GM21529 (cell line): ENCODE results near the gene PCDHGC5.

ENCODE experiments used
- ATAC-seq: cut with Tn5 transposase; IDR thresholded peaks from one replicate; pipeline ENCODE4 v1.9.1; 2021; ENCODE audit not compliant: unreplicated experiment

Gene PCDHGC5

DNA sequence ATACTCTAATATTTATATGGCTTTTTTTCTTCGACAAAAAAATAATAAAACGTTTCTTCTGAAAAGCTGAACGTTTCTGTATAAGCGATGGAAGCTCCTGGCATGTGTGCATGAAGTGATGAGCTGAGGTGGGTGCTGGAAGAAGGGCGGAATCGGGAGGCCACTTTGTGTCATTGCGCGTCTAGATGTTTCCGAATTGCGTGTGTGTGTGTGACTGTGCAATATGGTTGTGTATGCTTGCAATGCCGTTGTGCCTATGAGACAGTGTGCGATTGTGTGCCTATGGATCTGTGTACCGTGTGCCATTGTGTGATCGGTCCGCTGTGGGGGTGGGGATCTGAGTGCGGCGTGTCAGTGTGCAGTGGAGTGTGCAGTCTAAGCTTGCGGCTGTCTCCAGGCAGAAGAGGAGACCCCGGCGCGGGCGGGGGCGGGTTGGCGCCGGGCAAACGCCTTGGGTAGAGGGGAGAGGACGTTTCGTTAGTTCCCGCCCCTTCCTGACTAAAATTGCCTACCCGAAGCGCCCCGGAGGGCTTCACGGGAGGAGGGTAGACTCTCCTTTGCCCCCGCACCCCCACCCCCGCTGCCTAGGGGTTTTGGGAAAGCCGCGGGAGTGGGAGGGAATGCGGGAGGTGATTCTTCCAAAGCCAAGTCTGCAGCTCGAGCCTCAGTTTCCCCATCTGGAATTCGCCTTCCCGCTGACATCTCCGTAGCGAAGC is 24.2 kb downstream of the PCDHGC5 start:
- no peak for ATAC-seq

DNA sequence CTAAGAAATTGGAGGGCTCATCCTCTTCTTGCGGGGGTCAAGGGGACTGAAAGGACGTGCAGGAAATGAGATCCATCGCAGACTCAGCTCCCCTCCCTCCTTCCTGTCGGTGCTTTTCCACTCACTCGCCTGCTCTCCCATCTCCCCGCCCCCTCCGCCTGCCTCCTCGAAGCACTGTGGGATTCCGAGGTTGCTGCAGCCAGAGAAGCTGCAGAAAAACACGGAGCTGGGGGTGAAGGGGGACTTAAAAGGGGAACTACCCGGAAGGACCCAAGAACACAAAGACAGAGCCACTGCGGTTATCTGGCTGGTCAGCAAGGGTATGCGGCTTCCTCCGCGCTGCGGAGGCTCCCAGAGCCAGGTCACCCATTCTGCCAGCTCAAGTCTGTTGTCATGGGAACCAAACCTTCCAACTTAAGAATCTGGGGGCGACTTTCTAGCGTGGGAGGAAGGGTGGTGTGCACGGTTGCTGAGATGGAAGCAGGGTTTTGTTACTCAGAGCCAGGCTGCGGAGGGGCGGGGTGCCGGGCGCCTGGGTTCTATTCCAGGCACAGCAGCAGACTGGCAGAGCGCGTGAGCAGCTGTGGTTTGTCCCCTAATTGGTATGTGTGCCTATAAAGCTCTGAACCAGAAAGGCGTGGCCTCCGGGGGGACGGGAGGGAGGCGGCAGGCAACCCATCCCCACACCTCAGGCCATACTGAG is 24.9 kb downstream of the PCDHGC5 start:
- ATAC-seq: peak; percentile 29

GRCh38 chr5:141514330-141515133 is 25.7 kb downstream of the PCDHGC5 start:
- peak; percentile 16 for ATAC-seq

- ATAC-seq: no peak
Measured at GRCh38 chr5:141515141-141515540, 26.3 kb downstream of the PCDHGC5 start.

DNA sequence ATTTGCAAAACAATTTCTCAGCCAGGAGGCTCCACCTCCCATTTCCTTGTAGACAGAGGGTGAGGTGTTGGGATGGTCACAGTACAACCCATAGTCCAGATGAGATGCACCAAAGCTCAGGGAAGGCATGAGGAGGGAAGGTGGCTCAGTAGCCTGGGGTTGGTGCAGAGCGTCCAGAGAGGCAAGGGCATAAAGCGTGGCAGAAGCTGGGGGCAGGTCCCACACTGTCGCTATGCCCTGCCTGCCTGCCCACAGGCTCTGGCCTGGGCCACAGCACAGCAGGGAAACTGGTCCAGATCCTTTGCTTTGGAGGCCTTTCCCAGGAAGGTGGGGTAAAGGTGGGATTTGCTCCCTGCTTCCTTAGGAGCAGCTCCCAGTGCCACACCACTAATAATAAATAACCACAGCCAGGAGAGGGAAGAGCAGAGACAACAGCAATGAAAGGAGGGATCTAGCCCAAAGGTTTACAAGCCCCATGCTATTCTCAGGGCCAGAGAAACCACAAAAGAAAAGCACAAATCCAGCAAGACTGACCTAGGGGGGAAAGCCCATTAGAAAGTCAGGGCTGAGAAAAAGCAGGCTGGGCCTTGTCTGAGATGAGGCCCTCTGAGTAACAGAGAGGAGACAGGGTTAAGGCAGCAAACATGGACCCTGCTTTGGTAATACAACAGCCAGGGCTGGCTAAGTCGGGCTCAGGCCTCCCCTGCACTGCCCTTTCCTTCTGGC is 27.2 kb downstream of the PCDHGC5 start:
- no peak for ATAC-seq

GRCh38 chr5:141516672-141517025 is 27.8 kb downstream of the PCDHGC5 start:
- no peak for ATAC-seq

- ATAC-seq: no peak
Measured at GRCh38 chr5:141517312-141517711, 28.4 kb downstream of the PCDHGC5 start.

GRCh38 chr5:141517880-141518617 is 29.2 kb downstream of the PCDHGC5 start:
- ATAC-seq: no peak

DNA sequence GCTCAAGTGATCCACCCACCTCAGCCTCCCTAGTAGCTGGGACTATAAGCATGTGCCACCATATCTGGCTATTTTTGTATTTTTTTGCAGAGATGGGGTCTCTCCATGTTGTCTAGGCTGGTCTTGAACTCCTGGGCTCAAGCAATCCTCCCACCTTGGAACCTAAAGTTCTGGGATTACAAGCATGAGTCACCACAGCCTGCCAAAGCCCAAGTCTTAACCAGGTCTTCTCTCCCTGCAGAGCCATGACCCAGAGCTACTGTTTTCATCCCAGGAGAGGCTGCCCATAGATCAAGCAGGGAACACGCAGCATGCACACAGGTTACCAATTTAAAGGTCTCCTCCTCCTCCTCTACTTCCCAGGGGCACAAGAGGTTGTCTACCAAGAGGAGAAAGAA is 29.7 kb downstream of the PCDHGC5 start:
- ATAC-seq: no peak

DNA sequence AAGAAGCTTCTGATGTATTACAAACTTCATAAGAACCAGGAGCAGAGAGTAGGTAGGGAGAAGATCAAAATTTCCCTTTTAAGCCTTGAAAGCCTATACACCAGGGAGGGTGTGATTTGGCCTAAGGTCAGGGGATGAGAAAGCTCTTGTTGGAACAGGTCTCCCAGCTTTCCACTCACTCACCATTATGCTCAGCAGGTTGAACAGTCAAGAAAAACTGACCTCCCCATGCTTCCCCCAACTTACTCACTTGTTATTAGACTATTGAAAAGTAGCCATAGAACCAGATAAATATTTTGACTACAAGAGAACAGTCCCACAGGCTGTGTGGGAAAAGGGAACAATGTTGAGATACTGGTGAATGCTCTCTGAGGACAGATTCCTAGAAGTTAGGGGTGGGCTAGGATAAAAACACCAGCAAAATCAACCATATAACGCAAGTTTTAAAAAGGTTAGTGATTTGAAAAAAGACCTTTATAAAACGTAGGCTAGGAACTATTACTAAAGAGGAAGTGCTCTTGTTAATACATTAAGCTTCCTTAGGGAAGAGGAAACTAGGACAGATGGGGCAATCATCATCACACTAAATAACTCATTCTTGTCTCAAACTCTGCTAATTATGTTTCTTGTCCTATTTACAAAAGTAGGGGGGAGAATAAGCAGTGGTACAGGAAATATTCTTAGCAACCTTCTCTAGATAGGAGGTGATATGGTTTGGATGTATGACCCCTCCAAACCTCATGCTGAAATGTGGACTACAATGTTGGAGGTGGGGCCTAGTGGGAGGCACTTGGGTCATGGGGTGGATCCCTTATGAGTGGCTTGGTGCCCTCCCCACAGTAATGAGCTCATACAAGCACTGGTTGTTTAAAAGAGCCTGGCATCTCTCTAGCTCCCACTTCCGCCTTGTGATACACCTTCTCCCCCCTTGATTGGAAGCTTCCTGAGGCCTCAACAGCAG is 31.0 kb downstream of the PCDHGC5 start:
- ATAC-seq: no peak

- no peak for ATAC-seq
Measured at GRCh38 chr5:141521244-141521781, 32.4 kb downstream of the PCDHGC5 start.

DNA sequence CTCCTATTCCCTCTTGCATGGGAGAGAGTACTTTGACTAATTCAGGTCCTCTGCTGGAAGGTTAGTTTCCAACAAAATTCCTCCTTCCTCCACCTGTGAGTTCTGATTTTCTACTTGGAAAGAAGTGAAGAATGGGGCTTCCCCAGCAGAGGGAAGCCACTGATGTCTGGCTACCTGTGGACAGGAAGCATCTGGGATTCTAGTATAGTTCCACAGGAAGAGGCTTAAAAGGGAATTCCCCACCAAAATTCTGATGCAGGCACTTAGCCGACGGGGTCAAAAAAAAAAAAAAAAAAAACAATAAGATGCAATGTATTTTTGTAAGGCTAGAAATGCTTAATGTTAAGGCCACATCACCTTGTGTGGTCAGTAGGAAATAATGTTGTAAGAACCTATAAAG is 33.4 kb downstream of the PCDHGC5 start:
- ATAC-seq: no peak

- no peak for ATAC-seq
Measured at GRCh38 chr5:141523991-141524390, 35.1 kb downstream of the PCDHGC5 start.

- peak; percentile 63 for ATAC-seq
Measured at GRCh38 chr5:141524604-141525597, 36.0 kb downstream of the PCDHGC5 start.

- no peak for ATAC-seq
Measured at GRCh38 chr5:141525653-141526052, 36.8 kb downstream of the PCDHGC5 start.

- ATAC-seq: no peak
Measured at GRCh38 chr5:141527426-141527825, 38.5 kb downstream of the PCDHGC5 start.

DNA sequence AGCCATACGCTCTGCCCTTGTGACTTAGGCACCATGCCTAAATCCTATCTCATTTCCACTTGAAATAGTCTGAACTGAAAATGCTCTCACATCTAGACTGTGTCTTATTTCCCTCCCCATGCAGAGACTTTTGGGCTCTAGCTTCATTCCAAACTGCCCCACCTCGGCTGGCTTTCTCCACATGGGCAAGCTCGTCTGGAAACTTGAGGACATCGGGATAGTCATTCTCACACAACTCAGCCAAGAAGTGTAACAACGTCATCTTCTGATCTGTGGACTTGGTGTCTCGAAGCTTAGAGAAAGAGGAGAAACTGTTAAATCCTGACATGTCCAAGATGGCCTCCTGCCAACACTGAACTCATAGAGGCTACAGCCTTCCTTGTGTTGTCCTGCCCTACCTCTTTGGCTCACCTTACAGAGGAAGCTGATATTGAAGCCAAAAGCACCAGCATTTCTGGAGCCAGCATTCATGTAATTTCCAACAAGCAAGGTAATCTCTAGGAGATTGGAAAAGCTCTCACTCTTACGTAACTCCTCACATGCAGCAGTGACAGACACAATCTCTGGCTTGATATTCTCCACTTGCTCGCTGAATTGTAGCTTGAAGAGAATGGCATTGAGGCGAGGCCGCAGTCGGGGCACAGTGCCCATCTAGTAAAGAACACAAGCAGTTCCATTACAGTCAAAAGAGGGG is 39.6 kb downstream of the PCDHGC5 start:
- no peak for ATAC-seq
